GM23338 (cell line): ENCODE measurements around the gene ZCCHC24. TPM values are rescaled to one million over a fixed set of nuclear protein-coding genes. Genes with fewer than 3 reads are reported as not detected.

Experiments used
- ATAC-seq: fragments of 200-7000 bp; cut with Tn5 transposase; 3 replicates; pipeline ENCODE4 v1.9.1; 2020
- DNase-seq: peaks from one replicate; pipeline ENCODE4 v3.0.0-alpha.2; 2015; ENCODE audit warnings: low spot score
- H2AFZ ChIP-seq: fragments of 200-600 bp; sonication (generic); 2 replicates; pipeline ENCODE4 v1.8.0; 2016; ENCODE audit warnings: antibody characterized with exemption, mild to moderate bottlenecking, moderate library complexity
- H3F3A ChIP-seq: fragments of 200-600 bp; sonication (generic); replicated peaks from 2 replicates; pipeline ENCODE4 v1.8.0; 2017; ENCODE audit warnings: antibody characterized with exemption, mixed run types, low read depth
- H3K27ac ChIP-seq: fragments of 200-600 bp; sonication (generic); 2 replicates; pipeline ENCODE4 v1.6.1; 2016; ENCODE audit warnings: low read depth
- H3K27me3 ChIP-seq: fragments of 200-600 bp; sonication (generic); 2 replicates; pipeline ENCODE4 v1.8.0; 2016; ENCODE audit warnings: mild to moderate bottlenecking, mixed run types, moderate library complexity; ENCODE audit not compliant: insufficient read depth
- H3K36me3 ChIP-seq: fragments of 200-600 bp; sonication (generic); 2 replicates; pipeline ENCODE4 v1.8.0; 2016; ENCODE audit warnings: mild to moderate bottlenecking; ENCODE audit not compliant: insufficient read depth
- H3K4me1 ChIP-seq: fragments of 200-600 bp; sonication (generic); 2 replicates; pipeline ENCODE4 v1.8.0; 2016; ENCODE audit warnings: mild to moderate bottlenecking, moderate library complexity; ENCODE audit not compliant: insufficient read depth
- H3K4me2 ChIP-seq: fragments of 200-600 bp; sonication (generic); 2 replicates; pipeline ENCODE4 v1.7.1; 2017; ENCODE audit warnings: mixed run types
- H3K4me3 ChIP-seq: fragments of 200-600 bp; sonication (generic); 2 replicates; pipeline ENCODE4 v1.6.1; 2016; ENCODE audit warnings: mixed run types
- H3K79me2 ChIP-seq: fragments of 200-600 bp; sonication (generic); replicated peaks from 2 replicates; pipeline ENCODE4 v1.8.0; 2017; ENCODE audit warnings: mild to moderate bottlenecking; ENCODE audit not compliant: insufficient read depth
- H3K9me2 ChIP-seq: fragments of 200-600 bp; sonication (generic); 2 replicates; pipeline ENCODE4 v1.8.0; 2017; ENCODE audit not compliant: insufficient read depth
- H4K20me1 ChIP-seq: fragments of 200-600 bp; sonication (generic); replicated peaks from 2 replicates; pipeline ENCODE4 v1.8.0; 2017; ENCODE audit warnings: mild to moderate bottlenecking; ENCODE audit not compliant: insufficient read depth
- H3K27ac Mint-ChIP-seq: 2 replicates; pipeline ENCODE4 v1.8.0; 2020; ENCODE audit warnings: inconsistent platforms, mild to moderate bottlenecking, moderate library complexity, mixed read lengths
- H3K27me3 Mint-ChIP-seq: 3 replicates; pipeline ENCODE4 v1.8.0; 2022; ENCODE audit warnings: low read depth, mild to moderate bottlenecking, moderate library complexity, mixed read lengths, inconsistent platforms; ENCODE audit not compliant: insufficient read depth, poor library complexity
- H3K36me3 Mint-ChIP-seq: 3 replicates; pipeline ENCODE4 v1.8.0; 2021; ENCODE audit warnings: low read depth, mild to moderate bottlenecking, inconsistent platforms, moderate library complexity, mixed read lengths
- H3K4me1 Mint-ChIP-seq: 3 replicates; pipeline ENCODE4 v1.8.0; 2020; ENCODE audit warnings: mild to moderate bottlenecking, inconsistent platforms, mixed read lengths
- H3K4me3 Mint-ChIP-seq: 3 replicates; pipeline ENCODE4 v1.8.0; 2021; ENCODE audit warnings: moderate library complexity, mild to moderate bottlenecking, inconsistent platforms, mixed read lengths
- H3K9me3 Mint-ChIP-seq: 3 replicates; pipeline ENCODE4 v1.8.0; 2020; ENCODE audit warnings: moderate library complexity, mild to moderate bottlenecking, inconsistent platforms, mixed read lengths
- CREB1 ChIP-seq: fragments of 250-450 bp; sonication (Bioruptor Pico); IDR thresholded peaks from 2 replicates; pipeline ENCODE4 v1.5.0; 2020; ENCODE audit warnings: low read depth, mild to moderate bottlenecking, moderate library complexity
- CTCF ChIP-seq, 2 experiments: fragments of 200-600 bp in 1 of 2; sonication (generic) in 1 of 2; conservative IDR thresholded peaks; 2 replicates each; pipeline versions ENCODE4 v1.5.1 to v1.6.1; 2016 to 2017; ENCODE audit warnings: antibody characterized with exemption in 2 of 2, low read depth in 2 of 2, mild to moderate bottlenecking in 2 of 2, moderate library complexity in 1 of 2
- ETS1 ChIP-seq: IDR thresholded peaks from 2 replicates; pipeline ENCODE4 v1.6.1; 2016; ENCODE audit warnings: antibody characterized with exemption
- EZH2 ChIP-seq: fragments of 200-600 bp; sonication (generic); IDR thresholded peaks from one replicate; pipeline ENCODE4 v1.8.0; 2017; ENCODE audit warnings: antibody characterized with exemption, mild to moderate bottlenecking, low read depth; ENCODE audit not compliant: unreplicated experiment
- EZH2phosphoT487 ChIP-seq: fragments of 200-600 bp; sonication (generic); IDR thresholded peaks from one replicate; pipeline ENCODE4 v1.8.1; 2018; ENCODE audit warnings: antibody characterized with exemption; ENCODE audit not compliant: unreplicated experiment
- JUNB ChIP-seq: IDR thresholded peaks from one replicate; pipeline ENCODE4 v1.6.1; 2016; ENCODE audit warnings: antibody characterized with exemption; ENCODE audit not compliant: unreplicated experiment
- NANOG ChIP-seq: IDR thresholded peaks from 2 replicates; pipeline ENCODE4 v1.6.1; 2016; ENCODE audit warnings: antibody characterized with exemption, borderline replicate concordance
- POLR2AphosphoS5 ChIP-seq: IDR thresholded peaks from 2 replicates; pipeline ENCODE4 v1.6.1; 2016; ENCODE audit warnings: antibody characterized with exemption, low read depth
- STAT1 ChIP-seq: IDR thresholded peaks from one replicate; pipeline ENCODE4 v1.6.1; 2016; ENCODE audit warnings: antibody characterized with exemption; ENCODE audit not compliant: unreplicated experiment
- ZNF114 ChIP-seq: fragments of 250-450 bp; sonication (Bioruptor Pico); IDR thresholded peaks from 2 replicates; pipeline ENCODE4 v1.5.0; 2020; ENCODE audit warnings: mild to moderate bottlenecking, moderate library complexity
- ZNF331 ChIP-seq: fragments of 250-450 bp; sonication (Bioruptor Pico); IDR thresholded peaks from 2 replicates; pipeline ENCODE4 v1.5.0; 2020; ENCODE audit warnings: low read depth, mild to moderate bottlenecking, moderate library complexity
- ZNF462 ChIP-seq: fragments of 250-450 bp; sonication (Bioruptor Pico); IDR thresholded peaks from 2 replicates; pipeline ENCODE4 v1.5.0; 2020; ENCODE audit warnings: mild to moderate bottlenecking, moderate library complexity
- polyA plus RNA-seq: library from polyadenylated mRNA; unstranded; fragments of >200 nt; fragmentation: Nextera tagmentation; extraction: Ambion mirVana; gene quantifications from 2 replicates; pipeline ENCODE4 v1.2.1, GENCODE V29; 2016
- total RNA-seq: library from RNA; depleted of rRNA; stranded (reverse); fragments of >200 nt; shearing (Covaris generic); gene quantifications from 2 replicates; pipeline ENCODE4 v1.2.3, GENCODE V29; 2014

Gene ZCCHC24
- total and polyA plus RNA-seq, 2 experiments from 2014 or later = 2.0 to 10.1 TPM

GRCh38 chr10:79349766-79350406 is 95.5 kb downstream of the ZCCHC24 start:
- no peak overlapping the region for H3K4me3 Mint-ChIP-seq
- no peak overlapping the region for H3K27ac Mint-ChIP-seq
- Histone ChIP-seq H3K79me2 (peaks cover 11% of the 10 kb centered on the region), H3K9me2 (no peaks in the 10 kb centered on the region), H3K36me3 (no peaks in the 10 kb centered on the region; the same call in 1 of the 2 replicates), H3K27ac (no peak overlapping the region), H3F3A (peaks cover 7% of the 10 kb centered on the region), H2AFZ (no peak overlapping the region), H4K20me1 (peaks cover 16% of the 10 kb centered on the region; the same call in 1 of the 2 replicates), H3K27me3 (no peaks in the 10 kb centered on the region), H3K4me2 (no peak overlapping the region), H3K4me3 (no peak overlapping the region), H3K4me1 (peaks cover 7% of the 10 kb centered on the region)
- peaks cover 11% of the 10 kb centered on the region; the same call in 1 of the 3 replicates for H3K4me1 Mint-ChIP-seq
- no peak for DNase-seq
- TF ChIP-seq CREB1 (CRISPR knock-in tag) = no peak
- no peak for TF ChIP-seq EZH2phosphoT487
- no peak for TF ChIP-seq POLR2AphosphoS5
- TF ChIP-seq STAT1 = no peak
- no peak for TF ChIP-seq ZNF331 (CRISPR knock-in tag)
- no peak for TF ChIP-seq ETS1
- TF ChIP-seq EZH2 = no peak
- TF ChIP-seq JUNB = no peak
- H3K36me3 Mint-ChIP-seq = peaks cover 57% of the 10 kb centered on the region
- H3K9me3 Mint-ChIP-seq = no peaks in the 10 kb centered on the region
- ATAC-seq = no peak
- peaks cover 3% of the 10 kb centered on the region for H3K27me3 Mint-ChIP-seq

GRCh38 chr10:79349072-79349491 is 96.3 kb downstream of the ZCCHC24 start:
- Histone ChIP-seq H3K27me3 (no peaks in the 10 kb centered on the region), H4K20me1 (peaks cover 16% of the 10 kb centered on the region; the same call in 1 of the 2 replicates), H3K27ac (no peak overlapping the region), H3K4me3 (no peak overlapping the region), H3F3A (peaks cover 7% of the 10 kb centered on the region), H3K79me2 (peaks cover 11% of the 10 kb centered on the region), H3K4me1 (peaks cover 7% of the 10 kb centered on the region), H3K4me2 (no peak overlapping the region; the same call in 1 of the 2 replicates), H2AFZ (no peak overlapping the region), H3K9me2 (no peaks in the 10 kb centered on the region), H3K36me3 (no peaks in the 10 kb centered on the region; the same call in 1 of the 2 replicates)
- ATAC-seq = no peak
- Mint-ChIP-seq H3K4me1 (peaks cover 11% of the 10 kb centered on the region; the same call in 1 of the 3 replicates), H3K4me3 (peak overlapping the region; percentile 81), H3K9me3 (no peaks in the 10 kb centered on the region), H3K36me3 (peaks cover 49% of the 10 kb centered on the region), H3K27me3 (peaks cover 2% of the 10 kb centered on the region), H3K27ac (no peak overlapping the region)
- no peak for DNase-seq
- TF ChIP-seq ZNF331 (CRISPR knock-in tag) (no peak), ZNF114 (no peak), ZNF462 (CRISPR knock-in tag) (no peak), EZH2phosphoT487 (no peak), CTCF (conservative IDR thresholded peaks at IDR 0.05; ENCODE audit: low read depth in 2 of 2) (no peak), CREB1 (CRISPR knock-in tag) (no peak), STAT1 (no peak), NANOG (no peak), POLR2AphosphoS5 (no peak)
